K562 (cell line): ENCODE results near the gene SRCIN1. TPM values are rescaled to one million over a fixed set of nuclear protein-coding genes. Genes with fewer than 3 reads are reported as not detected.
A peak's percentile ranks its signal among the peaks of the same experiment; 100 is the strongest.
"Not testable (repeated sequence)": the region's sequence is repeated elsewhere in the genome, so short reads cannot be mapped to it uniquely, and the experiment has no call there.

Source experiments
- ATAC-seq: fragments of 200-7000 bp; cut with Tn5 transposase; 3 replicates; pipeline ENCODE4 v1.9.1; 2020; ENCODE audit warnings: moderate library complexity
- BruUV-seq: library from RNA; stranded (reverse); fragments of 400-500 nt; replicated peaks from 2 replicates; lab custom pipeline; 2021; lab: Mats Ljungman, UMichigan
- CTCF ChIA-PET: fragments of 300-600 bp; formaldehyde crosslinking; extraction: SDS; loops from one replicate; lab custom pipeline; 2021; ENCODE audit warnings: low intra/inter-chr PET ratio; lab: Yijun Ruan, JAX
- POLR2A ChIA-PET: fragments of 300-600, 350-650 bp; sonication (Branson Sonifier 250); formaldehyde crosslinking; extraction: SDS; loops from one replicate; lab custom pipeline; 2021; ENCODE audit warnings: antibody characterized with exemption, inconsistent platforms; lab: Yijun Ruan, JAX
- DNase-seq, 4 experiments: peaks; one replicate each; pipeline versions ENCODE4 v3.0.0 to v3.0.0-alpha.2; 2011 to 2018; ENCODE audit warnings: low spot score in 3 of 4, mixed read lengths in 3 of 4; ENCODE audit errors: extremely low read depth in 1 of 4
- FAIRE-seq: peaks from 2 replicates; lab custom pipeline; 2011; peaks lifted over from hg19 to GRCh38; lab: Jason Lieb, UNC
- H2AFZ ChIP-seq: 2 replicates; pipeline ENCODE4 v1.6.0; 2011; ENCODE audit warnings: low read depth, low read length, control low read depth, inconsistent platforms
- H3K27ac ChIP-seq: fragments of 200-600 bp; 3 replicates; pipeline ENCODE4 v1.8.0; 2011; ENCODE audit warnings: low read depth, mild to moderate bottlenecking, control low read depth, inconsistent platforms, low read length, moderate library complexity, mixed read lengths; ENCODE audit errors: extremely low read depth
- H3K27me3 ChIP-seq, 2 experiments: fragments of 300-600 bp in 1 of 2; 2 replicates in 1 of 2; 3 replicates in 1 of 2; pipeline versions ENCODE4 v1.6.0 to v1.8.0; 2011; ENCODE audit warnings: inconsistent platforms in 2 of 2, low read length in 2 of 2, mild to moderate bottlenecking in 1 of 2, mixed read lengths in 1 of 2, moderate library complexity in 1 of 2; ENCODE audit not compliant: control insufficient read depth in 2 of 2, insufficient read depth in 2 of 2
- H3K36me3 ChIP-seq: fragments of 300-600 bp; 3 replicates; pipeline ENCODE4 v1.8.0; 2011; ENCODE audit warnings: mild to moderate bottlenecking, low read length, inconsistent platforms; ENCODE audit not compliant: control insufficient read depth, insufficient read depth
- H3K4me1 ChIP-seq, 2 experiments: fragments of 200-600 bp in 1 of 2; replicated peaks in 1 of 2; 2 replicates in 1 of 2; 3 replicates in 1 of 2; pipeline versions ENCODE4 v1.5.1 to v1.8.0; 2011; ENCODE audit warnings: inconsistent platforms in 2 of 2, low read length in 2 of 2, mild to moderate bottlenecking in 1 of 2, mixed read lengths in 1 of 2, moderate library complexity in 1 of 2; ENCODE audit not compliant: control insufficient read depth in 2 of 2, insufficient read depth in 2 of 2
- H3K4me2 ChIP-seq: 2 replicates; pipeline ENCODE4 v1.6.1; 2011; ENCODE audit warnings: low read length, control low read depth, inconsistent platforms, mixed read lengths; ENCODE audit not compliant: insufficient read depth
- H3K4me3 ChIP-seq: fragments of 200-600 bp; sonication (generic), shearing (Covaris generic); 2 replicates; pipeline ENCODE4 v1.5.1; 2016; ENCODE audit warnings: control low read depth, inconsistent platforms
- H3K79me2 ChIP-seq: fragments of 200-600 bp; 3 replicates; pipeline ENCODE4 v1.8.0; 2011; ENCODE audit warnings: low read length, inconsistent platforms; ENCODE audit not compliant: control insufficient read depth, insufficient read depth
- H3K9ac ChIP-seq, 2 experiments: 2 replicates each; pipeline versions ENCODE4 v1.6.0 to v1.6.1; 2011; ENCODE audit warnings: low read depth in 2 of 2, low read length in 2 of 2, control low read depth in 1 of 2, inconsistent platforms in 1 of 2, mild to moderate bottlenecking in 1 of 2, mixed read lengths in 1 of 2; ENCODE audit not compliant: insufficient read depth in 1 of 2
- H3K9me1 ChIP-seq: one replicate; pipeline ENCODE4 v1.6.0; 2011; ENCODE audit warnings: inconsistent platforms, mild to moderate bottlenecking, low read length, moderate library complexity; ENCODE audit not compliant: control insufficient read depth, insufficient read depth
- H3K9me3 ChIP-seq: replicated peaks from 2 replicates; pipeline ENCODE4 v1.5.1; 2011; ENCODE audit warnings: low read depth, low read length, inconsistent platforms; ENCODE audit not compliant: control insufficient read depth, insufficient read depth
- H4K20me1 ChIP-seq: replicated peaks from 2 replicates; pipeline ENCODE4 v1.6.1; 2011; ENCODE audit warnings: low read length, inconsistent platforms, mixed read lengths; ENCODE audit not compliant: control insufficient read depth, insufficient read depth
- CTCF ChIP-seq, 3 experiments: IDR thresholded peaks in 2 of 3; conservative IDR thresholded peaks in 1 of 3; 2 replicates each; pipeline ENCODE4 v1.5.1; 2011 to 2012; ENCODE audit warnings: low read length in 3 of 3, mild to moderate bottlenecking in 3 of 3, control low read depth in 2 of 3, improper control_type of control experiment in 1 of 3, inconsistent platforms in 1 of 3, low read depth in 1 of 3, mixed read lengths in 1 of 3, moderate library complexity in 1 of 3; ENCODE audit not compliant: insufficient read depth in 2 of 3
- WGBS: fragments of 100-300 bp; shearing (Covaris generic); methylation state at CpG from one replicate; pipeline ENCODE4 v1.1.6; 2016; ENCODE audit warnings: low coverage, mixed read lengths; ENCODE audit not compliant: insufficient coverage; ENCODE audit errors: missing lambda C conversion rate; 5-methylcytosine and 5-hydroxymethylcytosine counted together
- in situ Hi-C: fragments of 300-500 bp; cut with MboI; formaldehyde crosslinking; loops from 4 replicates; pipeline ENCODE4 v1.15.0; 2018; ENCODE audit warnings: inconsistent platforms, mixed read lengths
- intact Hi-C: fragments of 100-400 bp; cut with micrococcal nuclease; formaldehyde crosslinking; loops from 2 replicates; pipeline ENCODE4 v1.14.2; 2022
- polyA plus RNA-seq, 8 experiments: library from polyadenylated mRNA; depleted of rRNA in 4 of 8; stranded (reverse) in 5 of 8; unstranded in 3 of 8; fragments of >200 nt; fragmentation: Nextera tagmentation in 2 of 8; fragmentation: Illumina TruSeq in 1 of 8; extraction: Ambion mirVana in 2 of 8; extraction: Trizol in 1 of 8; gene quantifications; 2 replicates each; pipeline versions ENCODE4 v1.2.1 to v1.2.3, GENCODE V29; 2011 to 2014; ENCODE audit warnings: inconsistent platforms in 1 of 8, missing spikeins in 1 of 8
- total RNA-seq, 7 experiments: library from RNA; depleted of rRNA in 6 of 7; stranded (reverse); fragments of >200 nt in 6 of 7; fragmentation: Illumina TruSeq in 2 of 7; extraction: Trizol in 2 of 7; gene quantifications; 2 replicates each; pipeline versions ENCODE4 v1.2.1 to v1.2.3, GENCODE V29; 2011 to 2021; ENCODE audit warnings: low replicate concordance in 1 of 7

Gene SRCIN1
- total and polyA plus RNA-seq, 9 of the 15 experiments (the other 6 are each of a cell fraction or from before 2014, with no cell fraction given): 0.09 to 0.33 (median 0.13) TPM; not detected in 6

- not testable (repeated sequence) for H3K9ac ChIP-seq, BruUV-seq, H3K36me3 ChIP-seq, H3K4me2 ChIP-seq, H2AFZ ChIP-seq, H3K27ac ChIP-seq
- peaks cover 0 to 16% of the 10 kb centered on the region in 2 experiments; a peak in 2 of 5 replicates for H3K27me3 ChIP-seq
- 0 out of 6 replicates have a peak, but pooled peaks of 1 of the 3 experiments have one; percentile 5 for TF ChIP-seq CTCF (IDR thresholded peaks at IDR 0.05 in 2 of 3, conservative IDR thresholded peaks at IDR 0.05 in 1 of 3; ENCODE audit: insufficient read depth in 2 of 3, low read depth in 1 of 3, low read length in 3 of 3)
- TF ChIP-seq, all 486 proteins: peak for 1; not testable (repeated sequence) for 485
- FAIRE-seq, intact Hi-C loops, ATAC-seq, POLR2A ChIA-PET, H3K9me3 ChIP-seq, H3K4me1 ChIP-seq, H4K20me1 ChIP-seq, DNase-seq, H3K4me3 ChIP-seq, H3K79me2 ChIP-seq, H3K9me1 ChIP-seq, CTCF ChIA-PET: not testable (repeated sequence)
- in situ Hi-C loops: loop anchor here (5.0 kb wide), 1 partner anchor 40 kb away; no protein-coding TSS in a partner anchor
- 8% methylated on average over 16 of the region's 19 CpGs for WGBS
These were observed 123.6 kb downstream of the SRCIN1 start for GRCh38 chr17:38482039-38482699.

Other genes starting within 250 kb of the SRCIN1 start
Only the 7 nearest of the 9 such genes appear.
- 0.33 and 0.86 TPM in 2 replicates for gene ARHGAP23, start 177.5 kb downstream of the SRCIN1 start, total RNA-seq (2014; rRNA removed)
- gene ARHGAP23, start 177.5 kb downstream of the SRCIN1 start, total RNA-seq (2014; rRNA removed; fragmentation: Illumina TruSeq; extraction: Trizol): 0.06 and 0.25 TPM in 2 replicates
- gene ARHGAP23, start 177.5 kb downstream of the SRCIN1 start, total RNA-seq (2015; rRNA removed; fragmentation: Illumina TruSeq; extraction: Trizol): 0.29 and 0.57 TPM in 2 replicates
- gene ARHGAP23, start 177.5 kb downstream of the SRCIN1 start, total RNA-seq (2021): 1.4 and 2.7 TPM in 2 replicates
- 0.12 and 0.71 TPM in 2 replicates for gene ARHGAP23, start 177.5 kb downstream of the SRCIN1 start, polyA plus RNA-seq (2011; rRNA removed)
- gene ARHGAP23, start 177.5 kb downstream of the SRCIN1 start, polyA plus RNA-seq (2014; fragmentation: Illumina TruSeq; extraction: Trizol): 0.68 and 0.70 TPM in 2 replicates
- under 1 TPM; 0.01 to 0.03 TPM for gene ARHGAP23, start 177.5 kb downstream of the SRCIN1 start, polyA plus RNA-seq (2014; fragmentation: Nextera tagmentation; extraction: Ambion mirVana)
- gene ARHGAP23, start 177.5 kb downstream of the SRCIN1 start, polyA plus RNA-seq (2014; rRNA removed): 0.69 and 1.6 TPM in 2 replicates
- gene EPOP, start 69.0 kb upstream of the SRCIN1 start, total RNA-seq (2014; rRNA removed): 5.9 and 7.3 TPM in 2 replicates
- gene EPOP, start 69.0 kb upstream of the SRCIN1 start, total RNA-seq (2014; rRNA removed; fragmentation: Illumina TruSeq; extraction: Trizol): 4.3 and 4.6 TPM in 2 replicates
- gene EPOP, start 69.0 kb upstream of the SRCIN1 start, total RNA-seq (2015; rRNA removed; fragmentation: Illumina TruSeq; extraction: Trizol): 3.7 and 3.8 TPM in 2 replicates
- 9.4 and 10.6 TPM in 2 replicates for gene EPOP, start 69.0 kb upstream of the SRCIN1 start, total RNA-seq (2021)
- gene EPOP, start 69.0 kb upstream of the SRCIN1 start, polyA plus RNA-seq (2011; rRNA removed): 1.3 and 3.0 TPM in 2 replicates
- gene EPOP, start 69.0 kb upstream of the SRCIN1 start, polyA plus RNA-seq (2014; fragmentation: Illumina TruSeq; extraction: Trizol): 4.3 and 4.7 TPM in 2 replicates
- under 1 TPM; 0.41 to 0.62 TPM for gene EPOP, start 69.0 kb upstream of the SRCIN1 start, polyA plus RNA-seq (2014; fragmentation: Nextera tagmentation; extraction: Ambion mirVana)
- gene EPOP, start 69.0 kb upstream of the SRCIN1 start, polyA plus RNA-seq (2014; rRNA removed): 5.0 and 5.2 TPM in 2 replicates
- 31.4 and 34.9 TPM in 2 replicates for gene MLLT6, start 99.3 kb upstream of the SRCIN1 start, total RNA-seq (2014; rRNA removed)
- 17.4 and 18.4 TPM in 2 replicates for gene MLLT6, start 99.3 kb upstream of the SRCIN1 start, total RNA-seq (2014; rRNA removed; fragmentation: Illumina TruSeq; extraction: Trizol)
- 22.7 and 23.6 TPM in 2 replicates for gene MLLT6, start 99.3 kb upstream of the SRCIN1 start, total RNA-seq (2015; rRNA removed; fragmentation: Illumina TruSeq; extraction: Trizol)
- 61.3 and 71.7 TPM in 2 replicates for gene MLLT6, start 99.3 kb upstream of the SRCIN1 start, total RNA-seq (2021)
- gene MLLT6, start 99.3 kb upstream of the SRCIN1 start, polyA plus RNA-seq (2011; rRNA removed): 30.0 and 30.6 TPM in 2 replicates
- 30.2 and 33.4 TPM in 2 replicates for gene MLLT6, start 99.3 kb upstream of the SRCIN1 start, polyA plus RNA-seq (2014; fragmentation: Illumina TruSeq; extraction: Trizol)
- 1 to 10 TPM; 3.1 to 3.4 TPM for gene MLLT6, start 99.3 kb upstream of the SRCIN1 start, polyA plus RNA-seq (2014; fragmentation: Nextera tagmentation; extraction: Ambion mirVana)
- gene MLLT6, start 99.3 kb upstream of the SRCIN1 start, polyA plus RNA-seq (2014; rRNA removed): 47.8 and 55.0 TPM in 2 replicates
- gene CISD3, start 124.4 kb upstream of the SRCIN1 start, total RNA-seq (2014; rRNA removed): 21.7 and 29.6 TPM in 2 replicates
- gene CISD3, start 124.4 kb upstream of the SRCIN1 start, total RNA-seq (2014; rRNA removed; fragmentation: Illumina TruSeq; extraction: Trizol): 7.2 and 11.7 TPM in 2 replicates
- 15.6 and 15.7 TPM in 2 replicates for gene CISD3, start 124.4 kb upstream of the SRCIN1 start, total RNA-seq (2015; rRNA removed; fragmentation: Illumina TruSeq; extraction: Trizol)
- gene CISD3, start 124.4 kb upstream of the SRCIN1 start, total RNA-seq (2021): 60.7 and 78.7 TPM in 2 replicates
- 13.0 and 20.5 TPM in 2 replicates for gene CISD3, start 124.4 kb upstream of the SRCIN1 start, polyA plus RNA-seq (2011; rRNA removed)
- 15.0 and 29.4 TPM in 2 replicates for gene CISD3, start 124.4 kb upstream of the SRCIN1 start, polyA plus RNA-seq (2014; fragmentation: Illumina TruSeq; extraction: Trizol)
- gene CISD3, start 124.4 kb upstream of the SRCIN1 start, polyA plus RNA-seq (2014; fragmentation: Nextera tagmentation; extraction: Ambion mirVana): 10 to 100 TPM in 1 of 2 experiments, 1 to 10 TPM in 1; 5.0 to 10.7 TPM
- 38.9 and 57.5 TPM in 2 replicates for gene CISD3, start 124.4 kb upstream of the SRCIN1 start, polyA plus RNA-seq (2014; rRNA removed)
- gene PCGF2, start 142.4 kb upstream of the SRCIN1 start, total RNA-seq (2014; rRNA removed): 6.6 and 8.3 TPM in 2 replicates
- gene PCGF2, start 142.4 kb upstream of the SRCIN1 start, total RNA-seq (2014; rRNA removed; fragmentation: Illumina TruSeq; extraction: Trizol): 3.0 and 3.7 TPM in 2 replicates
- 4.0 and 5.1 TPM in 2 replicates for gene PCGF2, start 142.4 kb upstream of the SRCIN1 start, total RNA-seq (2015; rRNA removed; fragmentation: Illumina TruSeq; extraction: Trizol)
- gene PCGF2, start 142.4 kb upstream of the SRCIN1 start, total RNA-seq (2021): 33.4 and 33.7 TPM in 2 replicates
- 5.9 and 7.0 TPM in 2 replicates for gene PCGF2, start 142.4 kb upstream of the SRCIN1 start, polyA plus RNA-seq (2011; rRNA removed)
- 14.0 and 17.8 TPM in 2 replicates for gene PCGF2, start 142.4 kb upstream of the SRCIN1 start, polyA plus RNA-seq (2014; fragmentation: Illumina TruSeq; extraction: Trizol)
- 1 to 10 TPM; 1.3 to 1.4 TPM for gene PCGF2, start 142.4 kb upstream of the SRCIN1 start, polyA plus RNA-seq (2014; fragmentation: Nextera tagmentation; extraction: Ambion mirVana)
- gene PCGF2, start 142.4 kb upstream of the SRCIN1 start, polyA plus RNA-seq (2014; rRNA removed): 17.1 and 20.3 TPM in 2 replicates
- gene PSMB3, start 146.8 kb upstream of the SRCIN1 start, total RNA-seq (2014; rRNA removed): 509 and 525 TPM in 2 replicates
- gene PSMB3, start 146.8 kb upstream of the SRCIN1 start, total RNA-seq (2014; rRNA removed; fragmentation: Illumina TruSeq; extraction: Trizol): 498 and 574 TPM in 2 replicates
- gene PSMB3, start 146.8 kb upstream of the SRCIN1 start, total RNA-seq (2015; rRNA removed; fragmentation: Illumina TruSeq; extraction: Trizol): 469 and 476 TPM in 2 replicates
- gene PSMB3, start 146.8 kb upstream of the SRCIN1 start, total RNA-seq (2021): 460 and 522 TPM in 2 replicates
- gene PSMB3, start 146.8 kb upstream of the SRCIN1 start, polyA plus RNA-seq (2011; rRNA removed): 331 and 538 TPM in 2 replicates
- 538 and 584 TPM in 2 replicates for gene PSMB3, start 146.8 kb upstream of the SRCIN1 start, polyA plus RNA-seq (2014; fragmentation: Illumina TruSeq; extraction: Trizol)
- 1,000 to 10,000 TPM; 2,413 to 2,775 TPM for gene PSMB3, start 146.8 kb upstream of the SRCIN1 start, polyA plus RNA-seq (2014; fragmentation: Nextera tagmentation; extraction: Ambion mirVana)
- gene PSMB3, start 146.8 kb upstream of the SRCIN1 start, polyA plus RNA-seq (2014; rRNA removed): 729 and 824 TPM in 2 replicates
- gene PIP4K2B, start 193.6 kb upstream of the SRCIN1 start, total RNA-seq (2014; rRNA removed): 14.4 and 18.1 TPM in 2 replicates
- gene PIP4K2B, start 193.6 kb upstream of the SRCIN1 start, total RNA-seq (2014; rRNA removed; fragmentation: Illumina TruSeq; extraction: Trizol): 24.0 and 24.1 TPM in 2 replicates
- gene PIP4K2B, start 193.6 kb upstream of the SRCIN1 start, total RNA-seq (2015; rRNA removed; fragmentation: Illumina TruSeq; extraction: Trizol): 27.9 and 29.3 TPM in 2 replicates
- gene PIP4K2B, start 193.6 kb upstream of the SRCIN1 start, total RNA-seq (2021): 25.8 and 29.9 TPM in 2 replicates
- gene PIP4K2B, start 193.6 kb upstream of the SRCIN1 start, polyA plus RNA-seq (2011; rRNA removed): 16.6 and 23.0 TPM in 2 replicates
- 25.5 and 29.6 TPM in 2 replicates for gene PIP4K2B, start 193.6 kb upstream of the SRCIN1 start, polyA plus RNA-seq (2014; fragmentation: Illumina TruSeq; extraction: Trizol)
- 1 to 10 TPM; 3.7 to 5.7 TPM for gene PIP4K2B, start 193.6 kb upstream of the SRCIN1 start, polyA plus RNA-seq (2014; fragmentation: Nextera tagmentation; extraction: Ambion mirVana)
- gene PIP4K2B, start 193.6 kb upstream of the SRCIN1 start, polyA plus RNA-seq (2014; rRNA removed): 17.9 and 27.2 TPM in 2 replicates